ENCODE results near the gene OR2M4.
A peak's percentile ranks its signal among the peaks of the same experiment; 100 is the strongest.
"Not testable (repeated sequence)": the region's sequence is repeated elsewhere in the genome, so short reads cannot be mapped to it uniquely, and the experiment has no call there.

Gene OR2M4

DNA sequence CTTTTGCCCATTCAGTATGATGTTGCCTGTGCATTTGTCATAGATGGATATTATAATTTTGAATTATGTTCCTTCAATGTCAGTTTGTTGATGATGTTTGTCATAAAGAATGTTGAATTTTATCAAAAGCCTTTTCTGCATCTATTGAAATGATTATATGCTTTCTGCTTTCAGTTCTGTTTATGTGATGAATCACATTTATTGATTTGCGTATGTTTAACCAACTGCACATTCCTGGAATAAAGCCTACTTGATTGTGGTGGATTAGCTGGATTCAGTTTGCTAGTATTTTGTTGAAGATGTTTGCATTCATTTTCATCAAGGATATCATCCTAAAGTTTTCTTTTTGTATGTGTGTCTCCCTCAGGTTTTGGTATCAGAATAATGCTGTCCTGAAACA is 5.7 kb upstream of the OR2M4 start:
- no peak for DNase-seq (ENCODE audit: low read depth, low spot score)
- TF ChIP-seq ZNF274 (IDR thresholded peaks at IDR 0.05; ENCODE audit: low read depth, low read length), result no peak
- no peak for TF ChIP-seq YY1 (IDR thresholded peaks at IDR 0.05; ENCODE audit: insufficient read depth, insufficient read length)
- TF ChIP-seq SUZ12 (IDR thresholded peaks at IDR 0.05; ENCODE audit: extremely low read depth, insufficient read depth, insufficient read length), result no peak
- H3K4me3 ChIP-seq (ENCODE audit: insufficient read length, low read depth), result no peak overlapping the region
- no peak overlapping the region for H3K9ac ChIP-seq (ENCODE audit: insufficient read length, low read depth)
- H3K9me3 ChIP-seq (ENCODE audit: insufficient read depth, low read length), result no peaks in the 10 kb centered on the region
- no peaks in the 10 kb centered on the region for H3K36me3 ChIP-seq (ENCODE audit: insufficient read depth, insufficient read length, low read length)
- H3K4me1 ChIP-seq (ENCODE audit: insufficient read depth, insufficient read length), result peaks cover 3% of the 10 kb centered on the region
- no peaks in the 10 kb centered on the region for H3K27me3 ChIP-seq (ENCODE audit: insufficient read depth, insufficient read length)

- H3K27me3 ChIP-seq (ENCODE audit: insufficient read depth, insufficient read length), result no peaks in the 10 kb centered on the region
- no peaks in the 10 kb centered on the region for H3K9me3 ChIP-seq (ENCODE audit: insufficient read depth, low read length)
- H3K4me1 ChIP-seq (ENCODE audit: insufficient read depth, insufficient read length), result peaks cover 3% of the 10 kb centered on the region
- H3K36me3 ChIP-seq (ENCODE audit: insufficient read depth, insufficient read length, low read length), result no peaks in the 10 kb centered on the region
- no peak overlapping the region for H3K4me3 ChIP-seq (ENCODE audit: insufficient read length, low read depth)
- TF ChIP-seq YY1 (IDR thresholded peaks at IDR 0.05; ENCODE audit: insufficient read depth, insufficient read length) (no peak), SUZ12 (IDR thresholded peaks at IDR 0.05; ENCODE audit: extremely low read depth, insufficient read depth, insufficient read length) (no peak), ZNF274 (IDR thresholded peaks at IDR 0.05; ENCODE audit: low read depth, low read length) (no peak)
- H3K9ac ChIP-seq (ENCODE audit: insufficient read length, low read depth), result no peak overlapping the region
- DNase-seq (ENCODE audit: low read depth, low spot score), result peak; percentile 20
Measured at GRCh38 chr1:248229360-248229908, 1.8 kb upstream of the OR2M4 start.

DNA sequence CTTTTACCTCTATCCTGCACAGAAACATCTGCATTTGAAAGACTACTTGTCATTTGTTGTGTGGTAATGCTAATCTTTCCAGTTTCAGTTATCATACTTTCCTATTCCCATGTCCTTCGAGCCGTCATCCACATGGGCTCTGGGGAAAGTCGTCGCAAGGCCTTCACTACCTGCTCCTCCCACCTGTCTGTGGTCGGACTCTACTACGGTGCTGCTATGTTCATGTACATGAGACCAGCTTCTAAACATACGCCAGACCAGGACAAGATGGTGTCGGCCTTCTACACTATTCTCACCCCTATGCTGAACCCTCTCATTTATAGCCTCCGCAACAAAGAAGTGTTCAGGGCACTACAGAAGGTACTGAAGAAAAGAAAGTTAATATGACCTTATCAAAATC is 8.3 kb downstream of the OR2M4 start:
- H3K9me3 ChIP-seq (ENCODE audit: insufficient read depth, low read length), result no peaks in the 10 kb centered on the region
- no peak overlapping the region for H3K9ac ChIP-seq (ENCODE audit: insufficient read length, low read depth)
- no peak overlapping the region for H3K4me3 ChIP-seq (ENCODE audit: insufficient read length, low read depth)
- no peaks in the 10 kb centered on the region for H3K27me3 ChIP-seq (ENCODE audit: insufficient read depth, insufficient read length)
- H3K4me1 ChIP-seq (ENCODE audit: insufficient read depth, insufficient read length), result no peaks in the 10 kb centered on the region
- no peaks in the 10 kb centered on the region for H3K36me3 ChIP-seq (ENCODE audit: insufficient read depth, insufficient read length, low read length)
- TF ChIP-seq SUZ12 (IDR thresholded peaks at IDR 0.05; ENCODE audit: extremely low read depth, insufficient read depth, insufficient read length) (no peak), YY1 (IDR thresholded peaks at IDR 0.05; ENCODE audit: insufficient read depth, insufficient read length) (no peak)
- DNase-seq (ENCODE audit: low read depth, low spot score), result no peak

DNA sequence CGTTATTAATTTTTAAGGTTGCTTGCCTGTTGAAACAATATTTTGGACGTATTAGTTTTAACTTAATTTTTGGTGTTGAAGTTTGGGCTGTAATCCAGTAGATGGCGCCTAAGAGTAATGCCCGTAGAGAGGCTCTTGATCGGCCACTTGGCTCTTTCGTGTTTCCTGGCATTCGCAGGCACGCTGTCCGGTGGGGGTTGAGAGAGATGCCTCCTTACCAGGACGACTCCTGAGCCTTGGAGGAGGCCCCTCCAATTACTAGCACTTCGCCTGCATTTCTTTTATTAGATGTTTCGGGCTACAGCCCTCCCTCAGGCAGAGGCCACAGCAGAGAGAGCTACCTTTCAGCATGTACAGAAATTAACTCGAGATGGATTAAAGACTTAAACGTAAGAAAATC is 12.0 kb downstream of the OR2M4 start:
- Histone ChIP-seq H3K27me3 (ENCODE audit: insufficient read depth, insufficient read length) (no peaks in the 10 kb centered on the region), H3K4me3 (ENCODE audit: insufficient read length, low read depth) (no peak overlapping the region), H3K4me1 (ENCODE audit: insufficient read depth, insufficient read length) (no peaks in the 10 kb centered on the region), H3K36me3 (ENCODE audit: insufficient read depth, insufficient read length, low read length) (no peaks in the 10 kb centered on the region), H3K9me3 (ENCODE audit: insufficient read depth, low read length) (no peaks in the 10 kb centered on the region), H3K9ac (ENCODE audit: insufficient read length, low read depth) (no peak overlapping the region)
- no peak for TF ChIP-seq ZNF274 (IDR thresholded peaks at IDR 0.05; ENCODE audit: low read depth, low read length)
- peak; percentile 51 for DNase-seq (ENCODE audit: low read depth, low spot score)

DNA sequence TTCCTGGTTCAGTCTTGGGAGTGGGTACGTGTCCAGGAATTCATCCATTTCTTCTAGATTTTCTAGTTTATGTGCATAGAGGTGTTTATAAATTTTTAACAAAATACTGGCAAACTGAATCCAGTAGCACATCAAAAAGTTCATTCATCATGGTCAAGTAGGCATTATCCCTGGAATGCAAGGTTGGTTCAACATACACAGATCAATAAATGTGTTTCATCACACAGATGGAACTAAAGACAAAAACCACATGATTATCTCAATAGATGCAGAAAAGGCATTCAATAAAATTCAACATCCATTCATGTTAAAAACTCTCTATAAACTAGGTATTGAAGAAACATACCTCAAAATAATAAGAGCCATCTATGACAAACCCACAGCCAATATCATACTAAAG is 28.1 kb downstream of the OR2M4 start:
- not testable (repeated sequence) for H3K27me3 ChIP-seq (ENCODE audit: insufficient read depth, insufficient read length); H3K4me3 ChIP-seq (ENCODE audit: insufficient read length, low read depth); H3K36me3 ChIP-seq (ENCODE audit: insufficient read depth, insufficient read length, low read length); H3K9ac ChIP-seq (ENCODE audit: insufficient read length, low read depth); DNase-seq (ENCODE audit: low read depth, low spot score); H3K4me1 ChIP-seq (ENCODE audit: insufficient read depth, insufficient read length)
- 0 out of 2 replicates have a peak, but pooled peaks cover 12% of the 10 kb centered on the region for H3K9me3 ChIP-seq (ENCODE audit: insufficient read depth, low read length)

DNA sequence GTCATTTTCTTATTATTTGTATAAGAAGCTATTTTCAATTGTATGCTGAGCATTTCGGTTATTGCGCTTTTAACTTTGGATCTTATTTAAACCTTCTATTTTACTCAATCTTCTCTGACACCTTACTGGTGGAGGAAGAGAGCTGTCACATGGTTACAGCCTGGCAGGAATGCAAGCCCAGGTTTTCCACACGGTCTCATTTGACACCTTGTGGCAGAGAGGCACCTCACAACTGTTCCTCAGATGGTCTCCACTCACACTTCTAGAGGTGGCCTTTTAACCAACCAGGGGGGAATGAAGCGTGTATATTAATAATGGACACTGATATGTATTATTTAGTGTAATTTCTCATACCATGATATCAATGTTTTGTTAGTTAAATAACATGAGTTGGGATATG is 37.0 kb downstream of the OR2M4 start:
- Histone ChIP-seq H3K4me1 (ENCODE audit: insufficient read depth, insufficient read length) (no peaks in the 10 kb centered on the region), H3K9ac (ENCODE audit: insufficient read length, low read depth) (no peak overlapping the region), H3K36me3 (ENCODE audit: insufficient read depth, insufficient read length, low read length) (no peaks in the 10 kb centered on the region), H3K27me3 (ENCODE audit: insufficient read depth, insufficient read length) (no peaks in the 10 kb centered on the region), H3K4me3 (ENCODE audit: insufficient read length, low read depth) (no peak overlapping the region), H3K9me3 (ENCODE audit: insufficient read depth, low read length) (no peaks in the 10 kb centered on the region)
- TF ChIP-seq YY1 (IDR thresholded peaks at IDR 0.05; ENCODE audit: insufficient read depth, insufficient read length), result no peak
- no peak for TF ChIP-seq SUZ12 (IDR thresholded peaks at IDR 0.05; ENCODE audit: extremely low read depth, insufficient read depth, insufficient read length)
- no peak for DNase-seq (ENCODE audit: low read depth, low spot score)

- not testable (repeated sequence) for H3K4me3 ChIP-seq (ENCODE audit: insufficient read length, low read depth); H3K36me3 ChIP-seq (ENCODE audit: insufficient read depth, insufficient read length, low read length); H3K4me1 ChIP-seq (ENCODE audit: insufficient read depth, insufficient read length); H3K9me3 ChIP-seq (ENCODE audit: insufficient read depth, low read length); H3K9ac ChIP-seq (ENCODE audit: insufficient read length, low read depth); H3K27me3 ChIP-seq (ENCODE audit: insufficient read depth, insufficient read length); DNase-seq (ENCODE audit: low read depth, low spot score)
Measured at GRCh38 chr1:248273225-248273624, 42.0 kb downstream of the OR2M4 start.

DNA sequence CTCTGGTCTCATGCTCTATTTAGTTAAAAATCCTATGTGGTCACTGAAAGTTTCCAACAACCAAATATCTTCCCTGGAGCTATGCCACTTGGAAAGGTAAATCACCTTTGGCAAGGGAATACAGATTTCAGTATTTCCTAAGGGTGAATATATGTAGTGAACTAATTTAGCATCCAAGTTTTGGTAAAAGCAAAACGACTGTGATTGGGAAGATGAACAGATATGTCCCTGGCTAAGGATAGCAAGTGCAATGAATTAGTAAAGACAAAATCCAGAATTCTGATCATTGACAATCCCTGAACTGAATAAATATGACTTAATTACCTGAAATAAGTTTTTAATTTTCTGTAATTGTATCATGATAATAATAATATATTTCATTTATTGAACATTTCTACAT is 46.7 kb downstream of the OR2M4 start, which contains the start of gene OR2T33:
OR2T33 (minus strand) TSS at position 101 of the 400 bp plus-strand sequence. CDS start 4,162 bp downstream, outside the sequence.
- DNase-seq (ENCODE audit: low read depth, low spot score), result no peak
- Histone ChIP-seq H3K36me3 (ENCODE audit: insufficient read depth, insufficient read length, low read length) (no peaks in the 10 kb centered on the region), H3K9ac (ENCODE audit: insufficient read length, low read depth) (no peak within 1 kb of the TSS), H3K9me3 (ENCODE audit: insufficient read depth, low read length) (no peaks in the 10 kb centered on the region), H3K27me3 (ENCODE audit: insufficient read depth, insufficient read length) (no peaks in the 10 kb centered on the region), H3K4me3 (ENCODE audit: insufficient read length, low read depth) (no peak within 1 kb of the TSS), H3K4me1 (ENCODE audit: insufficient read depth, insufficient read length) (no peaks in the 10 kb centered on the region)
- no peak for TF ChIP-seq SUZ12 (IDR thresholded peaks at IDR 0.05; ENCODE audit: extremely low read depth, insufficient read depth, insufficient read length)
- no peak for TF ChIP-seq ZNF274 (IDR thresholded peaks at IDR 0.05; ENCODE audit: low read depth, low read length)

Data from NT2/D1 (cell line).